PC-9 (cell line): ENCODE results near the gene ZNRD2. TPM values are rescaled to one million over a fixed set of nuclear protein-coding genes. Genes with fewer than 3 reads are reported as not detected.

Experiments used
- BruUV-seq: library from RNA; stranded (reverse); fragments of 400-500 nt; replicated peaks from 2 replicates; lab custom pipeline; 2021; lab: Mats Ljungman, UMichigan
- CTCF ChIA-PET: fragments of 300-600 bp; sonication (Branson Sonifier 250); formaldehyde crosslinking; loops from one replicate; lab custom pipeline; 2022; ENCODE audit warnings: antibody characterized with exemption; lab: Charles Lee
- POLR2A ChIA-PET: fragments of 300-600 bp; sonication (Branson Sonifier 250); formaldehyde crosslinking; loops from one replicate; lab custom pipeline; 2022; ENCODE audit warnings: antibody characterized with exemption; ENCODE audit not compliant: unreplicated experiment; lab: Charles Lee
- DNase-seq, 2 experiments: peaks; one replicate each; pipeline versions ENCODE4 v3.0.0 to v3.0.0-alpha.2; 2015 to 2022; ENCODE audit warnings: mixed read lengths in 1 of 2
- H2AFZ ChIP-seq: fragments of 200-600 bp; sonication (generic); 2 replicates; pipeline ENCODE4 v1.8.1; 2017; ENCODE audit warnings: antibody characterized with exemption
- H3F3A ChIP-seq: fragments of 200-600 bp; sonication (generic); 2 replicates; pipeline ENCODE4 v1.8.1; 2017; ENCODE audit warnings: antibody characterized with exemption, mild to moderate bottlenecking, low read depth; ENCODE audit not compliant: insufficient read depth
- H3K27ac ChIP-seq: fragments of 200-600 bp; sonication (generic); 2 replicates; pipeline ENCODE4 v1.6.1; 2016; ENCODE audit warnings: mixed run types
- H3K27me3 ChIP-seq: fragments of 200-600 bp; sonication (generic); 2 replicates; pipeline ENCODE4 v1.6.1; 2016; ENCODE audit warnings: low read depth, mixed run types; ENCODE audit not compliant: insufficient read depth
- H3K36me3 ChIP-seq: fragments of 200-600 bp; sonication (generic); 2 replicates; pipeline ENCODE4 v1.6.1; 2016; ENCODE audit warnings: low read depth, mixed run types
- H3K4me1 ChIP-seq: fragments of 200-600 bp; sonication (generic); replicated peaks from 2 replicates; pipeline ENCODE4 v1.6.1; 2016; ENCODE audit warnings: mixed run types; ENCODE audit not compliant: insufficient read depth
- H3K4me2 ChIP-seq: fragments of 200-600 bp; sonication (generic); 2 replicates; pipeline ENCODE4 v1.6.1; 2017; ENCODE audit warnings: mixed run types
- H3K4me3 ChIP-seq: fragments of 200-600 bp; sonication (generic); 2 replicates; pipeline ENCODE4 v1.6.1; 2016; ENCODE audit warnings: mixed run types
- H3K79me2 ChIP-seq: fragments of 200-600 bp; sonication (generic); 2 replicates; pipeline ENCODE4 v1.6.1; 2017; ENCODE audit warnings: low read depth, mixed run types
- H3K9me2 ChIP-seq: fragments of 200-600 bp; sonication (generic); 2 replicates; pipeline ENCODE4 v1.8.1; 2017; ENCODE audit warnings: mild to moderate bottlenecking; ENCODE audit not compliant: insufficient read depth
- H3K9me3 ChIP-seq: fragments of 200-600 bp; sonication (generic); 2 replicates; pipeline ENCODE4 v1.8.1; 2016; ENCODE audit warnings: low read depth; ENCODE audit not compliant: insufficient read depth
- H4K20me1 ChIP-seq: fragments of 200-600 bp; sonication (generic); 2 replicates; pipeline ENCODE4 v1.8.1; 2017; ENCODE audit not compliant: insufficient read depth
- EZH2 ChIP-seq: fragments of 200-600 bp; sonication (generic); IDR thresholded peaks from 2 replicates; pipeline ENCODE4 v1.8.0; 2017; ENCODE audit warnings: antibody characterized with exemption, low read depth
- intact Hi-C: fragments of 100-400 bp; cut with micrococcal nuclease; formaldehyde crosslinking; loops from one replicate; pipeline ENCODE4 v1.10.0; 2022; ENCODE audit not compliant: unreplicated experiment
- total RNA-seq: library from RNA; stranded (reverse); gene quantifications from 2 replicates; pipeline ENCODE4 v1.2.3, GENCODE V29; 2021
- TF ChIP-seq, protein P1 (sequence below): fragments of 200-600 bp; sonication (generic); conservative IDR thresholded peaks from 2 replicates; pipeline ENCODE4 v1.6.1; 2017; ENCODE audit warnings: mixed run types, antibody characterized with exemption, mild to moderate bottlenecking, moderate library complexity

Gene ZNRD2
- total RNA-seq, 1 experiment from 2014 or later: 51.4 TPM

- CTCF ChIA-PET: interaction anchor here (0.6 kb wide), 1 partner anchor 15 kb away, joined by 3 read pairs; the partner anchor contains the start of gene ZNRD2
- POLR2A ChIA-PET: no interaction called here
- H3K27ac ChIP-seq: no peak overlapping the region
Observed at GRCh38 chr11:65585396-65586246, 15.3 kb downstream of the ZNRD2 start.

DNA sequence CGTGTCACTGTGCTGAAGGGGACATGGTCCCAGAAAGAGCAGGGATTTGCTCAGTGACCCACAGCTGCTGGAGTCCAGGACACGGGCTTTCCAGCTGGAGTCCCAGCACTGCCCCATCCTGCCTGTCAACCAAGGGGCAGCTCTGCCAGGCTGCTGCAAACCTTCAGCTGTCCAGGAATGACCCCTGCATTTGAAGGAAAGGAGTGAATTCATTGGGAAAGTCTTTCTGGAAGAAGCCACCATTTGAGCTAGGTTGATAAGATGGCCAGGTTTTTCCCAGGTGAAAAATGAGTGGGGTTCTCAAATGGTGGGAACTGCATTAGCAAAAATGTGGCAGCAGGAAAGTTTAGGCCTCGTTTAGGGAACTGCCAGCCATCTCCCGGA is 16.0 kb downstream of the ZNRD2 start:
- no peak for DNase-seq
- TF ChIP-seq, protein P1, sequence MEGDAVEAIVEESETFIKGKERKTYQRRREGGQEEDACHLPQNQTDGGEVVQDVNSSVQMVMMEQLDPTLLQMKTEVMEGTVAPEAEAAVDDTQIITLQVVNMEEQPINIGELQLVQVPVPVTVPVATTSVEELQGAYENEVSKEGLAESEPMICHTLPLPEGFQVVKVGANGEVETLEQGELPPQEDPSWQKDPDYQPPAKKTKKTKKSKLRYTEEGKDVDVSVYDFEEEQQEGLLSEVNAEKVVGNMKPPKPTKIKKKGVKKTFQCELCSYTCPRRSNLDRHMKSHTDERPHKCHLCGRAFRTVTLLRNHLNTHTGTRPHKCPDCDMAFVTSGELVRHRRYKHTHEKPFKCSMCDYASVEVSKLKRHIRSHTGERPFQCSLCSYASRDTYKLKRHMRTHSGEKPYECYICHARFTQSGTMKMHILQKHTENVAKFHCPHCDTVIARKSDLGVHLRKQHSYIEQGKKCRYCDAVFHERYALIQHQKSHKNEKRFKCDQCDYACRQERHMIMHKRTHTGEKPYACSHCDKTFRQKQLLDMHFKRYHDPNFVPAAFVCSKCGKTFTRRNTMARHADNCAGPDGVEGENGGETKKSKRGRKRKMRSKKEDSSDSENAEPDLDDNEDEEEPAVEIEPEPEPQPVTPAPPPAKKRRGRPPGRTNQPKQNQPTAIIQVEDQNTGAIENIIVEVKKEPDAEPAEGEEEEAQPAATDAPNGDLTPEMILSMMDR: no peak
- no peak for TF ChIP-seq EZH2
- H3K36me3 ChIP-seq: no peaks in the 10 kb centered on the region
- no peaks in the 10 kb centered on the region for H3K27me3 ChIP-seq
- POLR2A ChIA-PET: interaction anchor here (0.6 kb wide), 1 partner anchor 324 kb away, joined by 6 read pairs; the partner anchor contains the start of gene POLA2
- CTCF ChIA-PET: no interaction called here
- H3K9me2 ChIP-seq: no peaks in the 10 kb centered on the region
- no peak overlapping the region for H3K4me3 ChIP-seq
- peaks cover 42% of the 10 kb centered on the region; the same call in 1 of the 2 replicates for H3F3A ChIP-seq
- BruUV-seq: no TSS peak
- intact Hi-C loops: no loop called here
- H3K4me2 ChIP-seq: no peak overlapping the region
- H3K9me3 ChIP-seq: no peaks in the 10 kb centered on the region
- H2AFZ ChIP-seq: no peak overlapping the region
- no peaks in the 10 kb centered on the region for H3K79me2 ChIP-seq
- H4K20me1 ChIP-seq: no peaks in the 10 kb centered on the region
- H3K4me1 ChIP-seq: no peaks in the 10 kb centered on the region
- H3K27ac ChIP-seq: no peak overlapping the region

More at GRCh38 chr11:65585396-65586246, 15.3 kb downstream of the ZNRD2 start:
- H3K36me3 ChIP-seq: no peaks in the 10 kb centered on the region
- H3K9me3 ChIP-seq: no peaks in the 10 kb centered on the region
- H3F3A ChIP-seq: peaks cover 36% of the 10 kb centered on the region; the same call in 1 of the 2 replicates
- TF ChIP-seq, protein P1: no peak
- no peak for TF ChIP-seq EZH2
- no peaks in the 10 kb centered on the region for H4K20me1 ChIP-seq
- DNase-seq: no peak
- H3K4me1 ChIP-seq: no peaks in the 10 kb centered on the region
- no peak overlapping the region for H3K4me3 ChIP-seq
- no peaks in the 10 kb centered on the region for H3K9me2 ChIP-seq
- intact Hi-C loops: no loop called here
- H3K79me2 ChIP-seq: no peaks in the 10 kb centered on the region
- H3K4me2 ChIP-seq: no peak overlapping the region
- no peak overlapping the region for H2AFZ ChIP-seq
- BruUV-seq: no TSS peak
- no peaks in the 10 kb centered on the region for H3K27me3 ChIP-seq

DNA sequence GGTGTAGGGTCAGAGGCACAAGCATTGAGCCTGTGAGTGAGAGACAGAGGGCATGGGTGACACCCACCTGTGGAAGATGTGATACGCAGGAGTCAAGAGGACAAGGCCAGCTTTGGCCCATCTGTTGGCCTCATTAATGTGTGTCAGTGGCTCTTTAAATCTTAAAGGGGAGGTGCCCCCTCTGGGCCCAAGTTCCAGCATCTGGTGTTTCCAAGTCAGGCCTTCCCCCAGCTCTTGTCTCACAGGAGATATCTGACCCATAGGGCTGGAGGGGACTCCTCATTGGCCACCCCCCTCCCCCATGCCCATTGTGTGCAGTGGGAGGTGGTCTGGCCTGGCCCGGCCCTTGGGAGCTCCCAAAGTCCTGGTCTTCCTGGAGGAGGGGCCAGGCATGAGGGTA is 16.4 kb downstream of the ZNRD2 start:
- POLR2A ChIA-PET: interaction anchor here (0.6 kb wide), 1 partner anchor 325 kb away, joined by 6 read pairs; the partner anchor contains the start of gene POLA2
- no peak overlapping the region for H2AFZ ChIP-seq
- no peak for TF ChIP-seq EZH2
- TF ChIP-seq, protein P1: no peak
- intact Hi-C loops: no loop called here
- no peaks in the 10 kb centered on the region for H3K27me3 ChIP-seq
- BruUV-seq: no TSS peak
- no peaks in the 10 kb centered on the region for H3K9me2 ChIP-seq
- H3K9me3 ChIP-seq: no peaks in the 10 kb centered on the region
- no peaks in the 10 kb centered on the region for H3K4me1 ChIP-seq
- peaks cover 44% of the 10 kb centered on the region; the same call in 1 of the 2 replicates for H3F3A ChIP-seq
- no peaks in the 10 kb centered on the region for H3K79me2 ChIP-seq
- no peak overlapping the region for H3K4me3 ChIP-seq
- H3K27ac ChIP-seq: no peak overlapping the region
- DNase-seq: no peak
- no peaks in the 10 kb centered on the region for H4K20me1 ChIP-seq
- CTCF ChIA-PET: no interaction called here
- H3K36me3 ChIP-seq: no peaks in the 10 kb centered on the region
- H3K4me2 ChIP-seq: no peak overlapping the region
